Activated naive CD8-positive, alpha-beta T cell treated with anti-CD3 and anti-CD28 coated beads for 36 hours (primary cell): ENCODE data around the gene ATP13A1. TPM values are rescaled to one million over a fixed set of nuclear protein-coding genes. Genes with fewer than 3 reads are reported as not detected.
"Not testable (repeated sequence)": the region's sequence is repeated elsewhere in the genome, so short reads cannot be mapped to it uniquely, and the experiment has no call there.

Experiments used
- DNase-seq: peaks from one replicate; pipeline ENCODE4 v3.0.0; 2021
- H3K27ac Mint-ChIP-seq: one replicate; pipeline ENCODE4 v1.8.0; 2022; ENCODE audit warnings: mild to moderate bottlenecking, moderate library complexity, mixed read lengths
- H3K27me3 Mint-ChIP-seq: one replicate; pipeline ENCODE4 v1.8.0; 2022; ENCODE audit warnings: mild to moderate bottlenecking, mixed read lengths
- H3K36me3 Mint-ChIP-seq: one replicate; pipeline ENCODE4 v1.8.0; 2021; ENCODE audit warnings: mild to moderate bottlenecking, mixed read lengths
- H3K4me1 Mint-ChIP-seq: one replicate; pipeline ENCODE4 v1.8.0; 2021; ENCODE audit warnings: mixed read lengths
- H3K4me3 Mint-ChIP-seq: one replicate; pipeline ENCODE4 v1.8.0; 2022; ENCODE audit warnings: mild to moderate bottlenecking, moderate library complexity, mixed read lengths
- H3K9me3 Mint-ChIP-seq: one replicate; pipeline ENCODE4 v1.8.0; 2022; ENCODE audit warnings: mixed read lengths
- total RNA-seq, 2 experiments: library from RNA; stranded (reverse); gene quantifications; one replicate each; pipeline ENCODE4 v1.2.3, GENCODE V29; 2021

Gene ATP13A1
- total RNA-seq, 2 experiments from 2014 or later: 72.6 to 76.4 TPM

DNA sequence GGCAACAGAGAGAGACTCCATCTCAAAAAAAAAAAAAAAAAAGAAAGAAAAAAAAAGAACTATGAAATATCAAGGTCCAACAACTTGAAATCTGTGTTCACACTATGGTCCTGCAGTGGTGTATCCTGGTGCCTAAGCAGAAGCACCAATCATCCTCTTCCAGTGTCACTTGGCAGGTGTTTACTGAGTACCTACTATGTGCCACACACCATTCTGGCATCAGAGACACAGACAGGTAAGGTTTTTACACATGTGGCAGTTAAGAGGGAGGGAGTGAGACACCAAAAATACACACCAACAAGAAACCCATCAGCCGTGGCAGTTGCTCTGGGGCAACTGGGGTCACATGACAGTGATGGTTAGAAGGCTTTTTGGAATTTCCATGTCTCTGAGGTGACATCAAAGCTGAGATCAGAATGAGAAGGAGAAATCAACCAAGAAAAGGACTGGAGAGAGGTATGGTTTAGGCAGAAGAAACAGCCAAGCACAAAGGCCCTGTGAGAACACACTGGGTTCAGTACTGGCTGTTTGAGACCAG is 62.6 kb downstream of the ATP13A1 start:
- peaks cover 3% of the 10 kb centered on the region for H3K9me3 Mint-ChIP-seq
- peaks cover 52% of the 10 kb centered on the region for H3K4me1 Mint-ChIP-seq
- peak; percentile 18 for DNase-seq
- peak overlapping the region; percentile 22 for H3K4me3 Mint-ChIP-seq
- H3K27me3 Mint-ChIP-seq: no peaks in the 10 kb centered on the region
- peaks cover 23% of the 10 kb centered on the region for H3K36me3 Mint-ChIP-seq
- H3K27ac Mint-ChIP-seq: peak overlapping the region; percentile 86

DNA sequence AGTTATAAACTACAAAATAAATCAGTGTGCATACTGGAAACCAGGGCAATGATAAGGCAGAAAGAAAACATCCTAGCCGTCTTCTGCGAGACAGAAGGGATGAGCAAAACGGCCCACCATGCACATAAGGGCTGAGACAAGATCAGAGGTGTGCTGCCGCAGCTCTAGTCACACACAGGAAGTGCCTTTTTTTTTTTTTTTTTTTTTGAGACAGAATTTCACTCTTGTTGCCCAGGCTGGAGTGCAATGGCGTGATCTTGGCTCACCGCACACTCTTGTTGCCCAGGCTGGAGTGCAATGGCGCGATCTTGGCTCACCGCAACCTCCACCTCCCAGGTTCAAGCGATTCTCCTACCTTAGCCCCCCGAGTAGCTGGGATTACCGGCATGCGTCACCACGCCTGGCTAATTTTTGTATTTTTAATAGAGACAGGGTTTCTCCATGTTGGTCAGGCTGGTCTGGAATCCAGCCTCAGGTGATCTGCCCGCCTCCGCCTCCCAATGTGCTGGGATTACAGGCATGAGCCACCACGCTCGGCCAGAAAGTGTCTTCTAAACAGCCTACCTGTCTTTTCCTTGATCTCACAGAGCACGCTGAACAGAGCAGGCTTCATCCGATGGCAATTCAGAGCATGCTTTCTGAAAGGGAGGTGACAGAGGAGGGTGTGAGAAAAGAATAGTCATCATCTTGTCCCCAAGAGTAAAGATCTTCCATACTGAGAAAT is 64.6 kb downstream of the ATP13A1 start:
- peak overlapping the region; percentile 77 for H3K4me3 Mint-ChIP-seq
- peaks cover 28% of the 10 kb centered on the region for H3K36me3 Mint-ChIP-seq
- DNase-seq: peak; percentile 63
- H3K27ac Mint-ChIP-seq: peak overlapping the region; percentile 100
- not testable (repeated sequence) for H3K9me3 Mint-ChIP-seq, H3K27me3 Mint-ChIP-seq
- H3K4me1 Mint-ChIP-seq: peaks cover 65% of the 10 kb centered on the region

DNA sequence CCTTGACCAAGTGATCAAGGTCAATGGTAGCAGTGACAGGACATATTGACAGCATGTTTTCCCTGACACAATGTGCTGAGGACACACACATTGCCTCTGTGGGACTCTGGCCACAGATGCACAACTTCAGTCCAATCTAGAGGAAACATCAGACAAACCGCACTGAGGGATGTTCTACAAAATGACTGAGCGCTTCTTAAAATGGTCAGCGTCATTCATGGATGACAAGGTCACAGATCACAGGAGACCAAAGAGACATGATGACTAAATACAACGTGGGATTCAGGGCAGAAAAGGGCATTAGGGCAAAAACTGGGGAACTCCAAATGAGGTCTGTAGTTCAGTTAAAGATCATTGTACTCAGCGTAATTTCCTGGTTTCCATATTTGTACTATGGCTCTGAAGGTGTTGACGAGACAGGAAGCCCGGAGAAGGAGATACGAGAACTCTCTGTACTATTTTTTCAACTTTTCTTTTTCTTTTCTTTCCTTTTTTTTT is 65.6 kb downstream of the ATP13A1 start:
- Mint-ChIP-seq H3K9me3 (peaks cover 3% of the 10 kb centered on the region), H3K4me1 (peaks cover 61% of the 10 kb centered on the region), H3K27ac (peak overlapping the region; percentile 100), H3K36me3 (peaks cover 35% of the 10 kb centered on the region), H3K27me3 (no peaks in the 10 kb centered on the region), H3K4me3 (peak overlapping the region; percentile 77)
- peak; percentile 59 for DNase-seq

Other genes starting within 250 kb of the ATP13A1 start
- gene TSSK6, start 148.1 kb downstream of the ATP13A1 start, total RNA-seq: 1 to 10 TPM; 3.0 to 3.1 TPM
- 100 to 1,000 TPM; 306 to 312 TPM for gene NDUFA13, start 147.5 kb downstream of the ATP13A1 start, total RNA-seq
- 1 to 10 TPM; 5.7 to 7.8 TPM for gene YJEFN3, start 134.8 kb downstream of the ATP13A1 start, total RNA-seq
- under 1 TPM; 0.18 to 0.23 TPM for gene CILP2, start 125.4 kb downstream of the ATP13A1 start, total RNA-seq
- gene PBX4, start 45.0 kb downstream of the ATP13A1 start, total RNA-seq: 1 to 10 TPM; 8.2 to 9.6 TPM
- gene LPAR2, start 35.5 kb downstream of the ATP13A1 start, total RNA-seq: 10 to 100 TPM; 23.7 to 28.4 TPM
- 10 to 100 TPM; 53.3 to 54.7 TPM for gene GMIP, start 20.0 kb downstream of the ATP13A1 start, total RNA-seq
- 10 to 100 TPM; 71.8 to 73.2 TPM for gene ZNF101, start 5.2 kb upstream of the ATP13A1 start, total RNA-seq
- 1 to 10 TPM; 7.8 to 7.9 TPM for gene ZNF14, start 69.4 kb upstream of the ATP13A1 start, total RNA-seq
- gene ZNF506, start 158.1 kb upstream of the ATP13A1 start, total RNA-seq: 10 to 100 TPM; 28.4 to 31.5 TPM
- gene ZNF253, start 202.2 kb upstream of the ATP13A1 start, total RNA-seq: 10 to 100 TPM; 13.8 to 16.6 TPM
- 10 to 100 TPM; 15.9 to 17.3 TPM for gene ZNF93, start 237.3 kb upstream of the ATP13A1 start, total RNA-seq